Measurements from ENCODE around the gene ZNF653.

ZNF653 gene

GRCh38 chr19:11519138-11519537, 13.5 kb upstream of the ZNF653 start:
- DNase-seq (ENCODE audit: low read depth in 3 of 3), result no peak

GRCh38 chr19:11513946-11514345, 8.3 kb upstream of the ZNF653 start:
- DNase-seq (ENCODE audit: low read depth in 3 of 3), result no peak

- no peak for DNase-seq (ENCODE audit: low read depth in 3 of 3)
Measured at GRCh38 chr19:11510444-11510843, 4.8 kb upstream of the ZNF653 start.

- no peak for DNase-seq (ENCODE audit: low read depth in 3 of 3)
Measured at GRCh38 chr19:11507370-11508078, 1.9 kb upstream of the ZNF653 start.

GRCh38 chr19:11506967-11507366, 1.3 kb upstream of the ZNF653 start:
- DNase-seq (ENCODE audit: low read depth in 3 of 3), result no peak

GRCh38 chr19:11506101-11506555, 489 bp upstream of the ZNF653 start:
- no peak for DNase-seq (ENCODE audit: low read depth in 3 of 3)

- DNase-seq (ENCODE audit: low read depth in 3 of 3), result peak; percentile 92 to 95 (median 94)
Measured at GRCh38 chr19:11505032-11505503, 571 bp downstream of the ZNF653 start.

GRCh38 chr19:11504502-11505031, 1.1 kb downstream of the ZNF653 start:
- no peak for DNase-seq (ENCODE audit: low read depth in 3 of 3)

GRCh38 chr19:11499890-11500420, 5.7 kb downstream of the ZNF653 start:
- DNase-seq (ENCODE audit: low read depth in 3 of 3), result no peak

GRCh38 chr19:11499220-11499726, 6.4 kb downstream of the ZNF653 start:
- no peak for DNase-seq (ENCODE audit: low read depth in 3 of 3)

- DNase-seq (ENCODE audit: low read depth in 3 of 3), result peak; percentile 33 to 53 (median 48)
Measured at GRCh38 chr19:11496391-11497163, 9.1 kb downstream of the ZNF653 start.

- no peak for DNase-seq (ENCODE audit: low read depth in 3 of 3)
Measured at GRCh38 chr19:11495885-11496284, 9.8 kb downstream of the ZNF653 start.

- no peak for DNase-seq (ENCODE audit: low read depth in 3 of 3)
Measured at GRCh38 chr19:11495481-11495880, 10.2 kb downstream of the ZNF653 start.

- no peak for DNase-seq (ENCODE audit: low read depth in 3 of 3)
Measured at GRCh38 chr19:11494634-11495285, 10.9 kb downstream of the ZNF653 start.

GRCh38 chr19:11489378-11489777, 16.3 kb downstream of the ZNF653 start:
- no peak for DNase-seq (ENCODE audit: low read depth in 3 of 3)

- no peak for DNase-seq (ENCODE audit: low read depth in 3 of 3)
Measured at GRCh38 chr19:11486661-11487503, 18.8 kb downstream of the ZNF653 start.

- no peak for DNase-seq (ENCODE audit: low read depth in 3 of 3)
Measured at GRCh38 chr19:11485245-11485837, 20.3 kb downstream of the ZNF653 start.

- DNase-seq (ENCODE audit: low read depth in 3 of 3), result no peak
Measured at GRCh38 chr19:11483366-11484111, 22.1 kb downstream of the ZNF653 start.

GRCh38 chr19:11482384-11483050, 23.1 kb downstream of the ZNF653 start:
- DNase-seq (ENCODE audit: low read depth in 3 of 3), result peak; percentile 67 to 73 (median 69)

All from stimulated activated CD4-positive, alpha-beta T cell treated with anti-CD3 and anti-CD28 coated beads, TNF-alpha, amount 100 ng/mL, for 4 hours (primary cell).